ENCODE results near the gene TOMM40L. TPM values are rescaled to one million over a fixed set of nuclear protein-coding genes. Genes with fewer than 3 reads are reported as not detected.
"Not testable (repeated sequence)": the region's sequence is repeated elsewhere in the genome, so short reads cannot be mapped to it uniquely, and the experiment has no call there.

Gene TOMM40L
- total RNA-seq, 1 donor from 2014 or later = 8.6 TPM

GRCh38 chr1:161220002-161220401, 5.9 kb upstream of the TOMM40L start:
- Mint-ChIP-seq H3K27me3 (ENCODE audit: unreplicated experiment) (peaks cover 5% of the 10 kb centered on the region), H3K4me3 (ENCODE audit: unreplicated experiment) (no peak overlapping the region), H3K4me1 (ENCODE audit: unreplicated experiment) (no peaks in the 10 kb centered on the region), H3K9me3 (ENCODE audit: unreplicated experiment) (no peaks in the 10 kb centered on the region), H3K27ac (ENCODE audit: unreplicated experiment) (no peak overlapping the region), H3K36me3 (ENCODE audit: unreplicated experiment) (peaks cover 3% of the 10 kb centered on the region)
- no peak for DNase-seq (ENCODE audit: extremely low spot score, unreplicated experiment)
- TF ChIP-seq, protein P1, sequence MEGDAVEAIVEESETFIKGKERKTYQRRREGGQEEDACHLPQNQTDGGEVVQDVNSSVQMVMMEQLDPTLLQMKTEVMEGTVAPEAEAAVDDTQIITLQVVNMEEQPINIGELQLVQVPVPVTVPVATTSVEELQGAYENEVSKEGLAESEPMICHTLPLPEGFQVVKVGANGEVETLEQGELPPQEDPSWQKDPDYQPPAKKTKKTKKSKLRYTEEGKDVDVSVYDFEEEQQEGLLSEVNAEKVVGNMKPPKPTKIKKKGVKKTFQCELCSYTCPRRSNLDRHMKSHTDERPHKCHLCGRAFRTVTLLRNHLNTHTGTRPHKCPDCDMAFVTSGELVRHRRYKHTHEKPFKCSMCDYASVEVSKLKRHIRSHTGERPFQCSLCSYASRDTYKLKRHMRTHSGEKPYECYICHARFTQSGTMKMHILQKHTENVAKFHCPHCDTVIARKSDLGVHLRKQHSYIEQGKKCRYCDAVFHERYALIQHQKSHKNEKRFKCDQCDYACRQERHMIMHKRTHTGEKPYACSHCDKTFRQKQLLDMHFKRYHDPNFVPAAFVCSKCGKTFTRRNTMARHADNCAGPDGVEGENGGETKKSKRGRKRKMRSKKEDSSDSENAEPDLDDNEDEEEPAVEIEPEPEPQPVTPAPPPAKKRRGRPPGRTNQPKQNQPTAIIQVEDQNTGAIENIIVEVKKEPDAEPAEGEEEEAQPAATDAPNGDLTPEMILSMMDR (IDR thresholded peaks at IDR 0.05) = no peak

- no peaks in the 10 kb centered on the region for H3K9me3 Mint-ChIP-seq (ENCODE audit: unreplicated experiment)
- H3K27me3 Mint-ChIP-seq (ENCODE audit: unreplicated experiment) = peaks cover 5% of the 10 kb centered on the region
- no peak for DNase-seq (ENCODE audit: extremely low spot score, unreplicated experiment)
- no peaks in the 10 kb centered on the region for H3K36me3 Mint-ChIP-seq (ENCODE audit: unreplicated experiment)
- H3K4me3 Mint-ChIP-seq (ENCODE audit: unreplicated experiment) = no peak overlapping the region
- TF ChIP-seq, protein P1 (IDR thresholded peaks at IDR 0.05) = no peak
- H3K27ac Mint-ChIP-seq (ENCODE audit: unreplicated experiment) = no peak overlapping the region
- H3K4me1 Mint-ChIP-seq (ENCODE audit: unreplicated experiment) = peaks cover 16% of the 10 kb centered on the region
Measured at GRCh38 chr1:161222175-161223019, 3.5 kb upstream of the TOMM40L start.

- no peak for DNase-seq (ENCODE audit: extremely low spot score, unreplicated experiment)
- peaks cover 3% of the 10 kb centered on the region for H3K36me3 Mint-ChIP-seq (ENCODE audit: unreplicated experiment)
- H3K27me3 Mint-ChIP-seq (ENCODE audit: unreplicated experiment) = peaks cover 5% of the 10 kb centered on the region
- no peak overlapping the region for H3K4me3 Mint-ChIP-seq (ENCODE audit: unreplicated experiment)
- H3K9me3 Mint-ChIP-seq (ENCODE audit: unreplicated experiment) = no peaks in the 10 kb centered on the region
- H3K27ac Mint-ChIP-seq (ENCODE audit: unreplicated experiment) = no peak overlapping the region
- H3K4me1 Mint-ChIP-seq (ENCODE audit: unreplicated experiment) = peaks cover 22% of the 10 kb centered on the region
- TF ChIP-seq, protein P1 (IDR thresholded peaks at IDR 0.05) = no peak
Measured at GRCh38 chr1:161223805-161224694, 1.8 kb upstream of the TOMM40L start.

- H3K27ac Mint-ChIP-seq (ENCODE audit: unreplicated experiment); H3K9me3 Mint-ChIP-seq (ENCODE audit: unreplicated experiment); DNase-seq (ENCODE audit: extremely low spot score, unreplicated experiment); H3K27me3 Mint-ChIP-seq (ENCODE audit: unreplicated experiment); H3K4me3 Mint-ChIP-seq (ENCODE audit: unreplicated experiment); H3K36me3 Mint-ChIP-seq (ENCODE audit: unreplicated experiment): not testable (repeated sequence)
- peaks cover 22% of the 10 kb centered on the region for H3K4me1 Mint-ChIP-seq (ENCODE audit: unreplicated experiment)
Measured at GRCh38 chr1:161224695-161225087, 1.2 kb upstream of the TOMM40L start.

DNA sequence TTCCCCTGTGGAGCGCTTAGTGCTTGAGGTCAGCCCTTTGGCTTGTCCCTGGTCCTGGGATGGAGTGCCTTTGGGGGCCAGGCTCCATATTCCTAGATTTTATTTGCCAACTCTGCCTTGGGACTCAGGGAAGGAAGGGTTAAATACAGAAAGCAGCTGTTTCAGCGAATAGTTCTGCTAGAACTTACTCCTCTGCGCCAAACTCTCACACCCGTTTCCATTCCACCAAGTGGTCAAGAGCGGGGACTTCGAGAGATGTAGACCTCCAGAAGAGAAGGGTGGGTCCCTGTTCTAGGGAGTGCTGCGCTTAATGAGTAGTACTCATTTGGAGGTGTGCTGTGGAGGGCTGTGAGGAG, 704 bp upstream of the TOMM40L start:
- Mint-ChIP-seq H3K36me3 (ENCODE audit: unreplicated experiment) (peaks cover 3% of the 10 kb centered on the region), H3K4me3 (ENCODE audit: unreplicated experiment) (peak overlapping the region; percentile 35), H3K27me3 (ENCODE audit: unreplicated experiment) (peaks cover 5% of the 10 kb centered on the region), H3K9me3 (ENCODE audit: unreplicated experiment) (no peaks in the 10 kb centered on the region), H3K27ac (ENCODE audit: unreplicated experiment) (peak overlapping the region; percentile 75), H3K4me1 (ENCODE audit: unreplicated experiment) (peaks cover 22% of the 10 kb centered on the region)
- TF ChIP-seq, protein P1 (IDR thresholded peaks at IDR 0.05) = no peak
- no peak for DNase-seq (ENCODE audit: extremely low spot score, unreplicated experiment)
